Activated gamma-delta T cell treated with Interleukin-2 at 50 U/mL for 16 hours (primary cell): Measurements from ENCODE around the gene PRRX1.

Source experiments
- DNase-seq: peaks from one replicate; pipeline ENCODE4 v3.0.0-alpha.2; 2020

The PRRX1 gene

GRCh38 chr1:170725326-170725725 is 61.4 kb downstream of the PRRX1 start:
- DNase-seq: no peak

- no peak for DNase-seq
Measured at GRCh38 chr1:170727963-170728362, 64.0 kb downstream of the PRRX1 start.

DNA sequence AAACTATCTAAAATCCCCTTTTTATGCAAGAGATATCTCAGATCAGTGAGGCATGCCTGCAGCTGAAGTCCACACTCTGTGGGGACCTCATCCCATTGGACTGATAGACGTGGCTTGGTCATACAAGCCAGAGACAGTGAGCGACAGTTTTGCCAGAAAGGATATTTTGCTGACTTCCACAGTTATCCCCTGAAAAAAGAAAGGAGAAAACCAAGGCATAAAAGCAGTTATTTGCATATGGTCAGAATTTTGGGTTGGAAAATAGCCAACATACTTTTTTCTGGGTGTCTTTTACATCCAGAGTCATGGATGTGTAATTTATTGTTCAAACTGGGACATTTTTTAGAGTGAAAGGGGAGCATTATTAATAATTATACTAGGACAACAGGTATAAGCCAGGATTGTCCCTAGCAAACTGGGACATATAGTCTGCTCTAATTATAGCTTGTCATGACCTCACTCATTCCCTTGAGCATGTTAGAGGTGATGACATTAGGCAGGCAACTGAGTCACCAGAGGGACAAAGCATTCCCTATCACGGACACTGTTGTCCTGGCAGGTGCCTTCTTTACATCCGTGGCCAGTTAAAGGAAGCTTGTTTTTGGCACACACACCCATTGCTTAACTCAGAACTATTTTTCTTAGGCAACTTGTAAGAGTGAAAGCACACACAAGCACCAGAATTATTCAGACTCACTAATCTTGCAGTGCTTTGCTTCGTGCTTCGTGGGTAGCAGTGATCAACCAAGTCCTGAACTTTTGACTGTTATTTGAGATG is 65.5 kb downstream of the PRRX1 start:
- no peak for DNase-seq

- no peak for DNase-seq
Measured at GRCh38 chr1:170730014-170730413, 66.1 kb downstream of the PRRX1 start.

DNA sequence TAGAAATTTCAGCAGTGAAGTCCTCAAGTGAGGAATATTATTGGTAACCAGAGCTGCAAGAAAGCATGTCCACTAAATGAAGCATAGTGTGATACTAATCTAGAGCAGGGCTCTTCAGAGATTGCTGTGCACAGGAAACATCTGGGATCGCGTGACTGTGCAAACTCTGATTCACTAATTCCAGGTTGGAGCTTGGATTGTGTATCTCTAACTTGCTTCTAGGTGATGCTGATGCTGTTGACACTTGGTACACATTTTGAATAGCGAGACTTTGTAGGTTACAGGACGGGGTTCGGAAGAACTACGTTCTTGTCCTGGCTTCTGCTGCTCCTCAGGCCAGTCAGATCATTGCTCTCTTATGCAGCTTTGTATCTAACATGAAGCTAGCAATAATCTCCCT is 66.5 kb downstream of the PRRX1 start:
- no peak for DNase-seq

- no peak for DNase-seq
Measured at GRCh38 chr1:170731566-170732251, 67.8 kb downstream of the PRRX1 start.

GRCh38 chr1:170732252-170732588 is 68.3 kb downstream of the PRRX1 start:
- DNase-seq: no peak

DNA sequence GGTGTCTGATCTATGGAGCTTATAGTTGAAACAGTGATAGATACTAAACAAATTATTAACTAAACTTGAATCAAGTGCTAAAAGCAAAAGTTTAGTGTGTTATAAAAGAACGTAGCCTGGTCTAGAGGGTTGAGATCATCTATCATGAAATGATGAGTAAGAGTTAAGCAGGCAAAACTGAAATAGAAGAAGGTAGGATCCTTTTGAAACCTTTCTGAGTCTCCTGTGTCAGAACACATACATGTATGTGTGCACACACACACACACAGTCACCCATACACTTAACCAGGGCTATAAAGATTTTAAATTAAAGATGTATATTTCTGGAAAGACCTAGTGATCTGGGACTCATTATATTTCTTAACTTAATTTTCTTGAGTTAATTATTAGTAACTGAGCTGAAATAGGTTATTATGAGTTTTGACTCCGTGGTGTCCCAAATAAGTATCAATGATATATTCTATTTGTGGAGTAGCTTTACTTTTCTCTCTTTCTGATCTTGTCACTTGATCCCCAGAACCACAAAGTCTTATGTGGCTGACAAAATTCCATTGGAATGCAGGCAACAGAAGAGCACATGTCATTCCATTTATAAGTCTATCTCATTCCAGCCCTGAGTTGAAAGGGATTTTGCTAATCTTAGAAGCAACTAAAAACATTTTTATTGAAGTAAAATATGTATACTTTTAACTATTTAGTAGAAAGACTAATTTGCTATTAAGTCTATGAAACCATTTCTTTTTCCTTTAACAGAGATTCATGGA is 70.7 kb downstream of the PRRX1 start:
- DNase-seq: no peak

GRCh38 chr1:170735366-170736263 is 71.7 kb downstream of the PRRX1 start:
- no peak for DNase-seq

DNA sequence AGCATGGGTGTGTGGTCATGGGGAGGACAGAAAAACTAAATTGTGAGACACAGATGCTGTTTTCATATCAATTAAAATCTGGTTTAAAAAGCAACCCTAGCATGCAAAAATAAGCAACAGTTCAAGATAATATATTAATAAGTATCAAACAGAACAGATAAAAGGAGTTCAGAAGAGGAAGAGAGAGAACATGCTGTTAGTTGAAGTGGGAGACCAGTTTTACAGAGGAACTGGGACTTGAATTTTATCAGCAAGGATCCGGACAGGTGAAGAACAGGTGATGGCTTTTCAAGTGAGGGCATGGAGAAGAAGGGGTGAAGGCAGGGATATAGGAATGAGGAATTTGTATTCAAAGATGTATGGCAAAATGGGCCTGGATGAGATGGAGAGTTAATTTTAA is 75.9 kb downstream of the PRRX1 start:
- DNase-seq: no peak

GRCh38 chr1:170741678-170742077 is 77.7 kb downstream of the PRRX1 start:
- no peak for DNase-seq

GRCh38 chr1:170742600-170742999 is 78.7 kb downstream of the PRRX1 start:
- DNase-seq: no peak

- no peak for DNase-seq
Measured at GRCh38 chr1:170743083-170743482, 79.2 kb downstream of the PRRX1 start.

- no peak for DNase-seq
Measured at GRCh38 chr1:170749549-170749948, 85.6 kb downstream of the PRRX1 start.

DNA sequence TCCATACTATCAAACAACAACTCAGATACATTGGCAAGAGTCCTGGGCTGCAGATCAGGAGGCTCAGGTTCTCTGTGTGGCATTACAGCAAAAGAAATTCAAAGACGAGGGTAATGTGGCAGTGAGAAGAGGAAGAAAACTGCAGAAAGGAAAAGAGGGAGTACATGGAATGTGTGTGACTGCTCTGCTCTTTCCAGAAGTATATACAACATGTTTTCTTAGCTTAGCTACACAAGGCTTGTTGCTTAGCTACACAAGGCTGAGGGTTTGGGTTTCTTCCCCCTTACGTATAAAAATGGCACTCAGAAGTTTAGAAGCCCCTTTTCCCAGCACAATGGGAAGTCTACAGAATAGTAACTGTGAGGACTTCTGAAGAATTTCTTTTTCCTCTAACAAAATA is 86.0 kb downstream of the PRRX1 start:
- no peak for DNase-seq

GRCh38 chr1:170755795-170756194 is 91.9 kb downstream of the PRRX1 start:
- no peak for DNase-seq

DNA sequence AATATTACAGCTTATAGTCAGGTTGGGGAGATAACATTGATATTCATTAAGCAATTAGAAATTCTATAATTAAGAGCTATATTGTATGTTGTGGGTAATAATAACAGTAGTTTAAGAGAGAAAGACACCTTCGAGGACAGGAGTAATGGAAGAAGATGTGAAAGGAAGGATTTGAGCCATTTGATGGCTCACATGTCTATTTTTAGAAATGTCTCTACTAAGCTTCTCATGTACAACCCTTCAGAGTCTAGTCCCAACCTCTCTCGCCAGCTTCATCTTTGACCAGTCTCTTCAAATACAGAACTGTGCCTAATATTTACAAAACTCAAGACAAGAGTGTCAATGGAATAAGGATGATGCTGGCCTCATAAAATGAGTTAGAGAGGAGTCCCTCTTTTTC is 95.1 kb downstream of the PRRX1 start:
- no peak for DNase-seq

DNA sequence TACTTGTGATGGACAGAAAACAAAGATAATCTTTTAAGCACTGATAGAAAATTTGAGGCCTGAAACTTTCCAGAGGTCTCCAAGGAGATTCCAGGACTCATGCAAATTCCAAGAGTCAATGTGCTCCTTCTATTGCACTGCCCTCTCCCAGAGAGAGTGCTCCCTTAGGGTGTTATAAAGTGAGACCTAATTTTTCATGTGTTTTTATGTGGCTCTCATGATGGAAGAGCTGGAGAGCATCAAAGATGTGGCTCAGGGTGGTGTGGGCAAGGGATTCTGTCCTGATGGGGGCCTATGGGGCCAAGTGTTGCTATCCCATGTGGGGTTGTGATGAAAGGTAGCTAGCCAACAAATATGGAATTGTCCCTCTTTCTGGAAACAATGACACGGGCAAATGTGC is 101.3 kb downstream of the PRRX1 start:
- DNase-seq: no peak

- DNase-seq: no peak
Measured at GRCh38 chr1:170765712-170766330, 101.9 kb downstream of the PRRX1 start.

DNA sequence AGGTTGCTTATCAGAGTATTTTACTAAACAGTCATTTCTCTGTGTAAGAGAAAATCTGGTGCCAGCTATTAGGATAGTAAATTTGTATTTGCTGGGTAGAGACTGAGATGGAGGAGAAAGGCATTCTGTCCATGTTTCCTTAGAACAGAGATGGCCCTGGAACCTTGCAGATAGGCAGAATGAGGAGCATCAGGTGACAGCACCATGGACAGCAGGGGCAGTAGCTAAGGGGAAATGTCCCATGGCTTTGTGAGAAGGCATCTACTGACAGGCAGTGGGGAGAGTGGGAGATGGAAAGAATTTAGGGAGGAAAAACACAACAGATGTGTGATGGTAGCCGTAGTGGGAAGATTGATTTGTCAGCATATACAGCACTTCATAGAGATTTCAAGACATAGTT is 105.0 kb downstream of the PRRX1 start:
- DNase-seq: no peak

DNA sequence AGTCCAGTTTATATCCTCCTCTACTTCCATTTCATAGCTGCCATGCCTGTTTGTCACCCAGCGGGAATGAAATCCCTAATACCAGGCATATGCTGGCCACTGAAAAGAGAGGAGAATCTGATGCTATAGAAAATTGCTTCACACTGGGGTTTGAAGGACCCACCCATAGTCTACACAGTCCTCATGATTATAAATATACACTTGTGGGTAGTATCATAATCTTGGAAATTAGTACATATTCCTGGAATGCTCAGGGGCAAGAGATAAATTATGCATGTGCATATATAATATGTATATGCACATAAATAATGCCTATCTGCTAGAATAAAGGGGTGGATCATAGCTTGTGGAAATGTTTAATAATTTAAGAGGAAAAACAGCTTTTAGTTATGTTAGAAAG is 105.8 kb downstream of the PRRX1 start:
- no peak for DNase-seq

GRCh38 chr1:170770254-170770653 is 106.3 kb downstream of the PRRX1 start:
- DNase-seq: no peak

GRCh38 chr1:170776252-170776651 is 112.3 kb downstream of the PRRX1 start:
- DNase-seq: no peak
